ENCODE data around the gene CLDN12. TPM values are rescaled to one million over a fixed set of nuclear protein-coding genes. Genes with fewer than 3 reads are reported as not detected.

CLDN12 gene
- total RNA-seq, 1 experiment from 2014 or later, result 39.4 TPM

- TF ChIP-seq STAT6 (CRISPR knock-in tag; conservative IDR thresholded peaks at IDR 0.05; ENCODE audit: low read depth), result no peak
- TF ChIP-seq KAT7 (CRISPR knock-in tag; IDR thresholded peaks at IDR 0.05; ENCODE audit: borderline replicate concordance), result no peak
- no peak for TF ChIP-seq ZNF219 (CRISPR knock-in tag; IDR thresholded peaks at IDR 0.05; ENCODE audit: borderline replicate concordance)
- no peak for TF ChIP-seq ELF4 (CRISPR knock-in tag; IDR thresholded peaks at IDR 0.05; ENCODE audit: low read depth)
- TF ChIP-seq ZNF512 (CRISPR knock-in tag; IDR thresholded peaks at IDR 0.05; ENCODE audit: borderline replicate concordance), result no peak
- no peak for TF ChIP-seq PRRX2 (CRISPR knock-in tag; IDR thresholded peaks at IDR 0.05)
- no peak for TF ChIP-seq GABPB1 (CRISPR knock-in tag; IDR thresholded peaks at IDR 0.05)
- TF ChIP-seq USF2 (CRISPR knock-in tag; IDR thresholded peaks at IDR 0.05), result no peak
- TF ChIP-seq CREM (CRISPR knock-in tag; IDR thresholded peaks at IDR 0.05), result no peak
- no peak for TF ChIP-seq E2F5 (CRISPR knock-in tag; IDR thresholded peaks at IDR 0.05)
These were observed 8.2 kb downstream of the CLDN12 start (continued) for GRCh38 chr7:90411510-90411909.

- H3K9me3 Mint-ChIP-seq, result no peaks in the 10 kb centered on the region
- POLR2A ChIA-PET, result no interaction called here
- no peaks in the 10 kb centered on the region for H3K27me3 Mint-ChIP-seq (ENCODE audit: low read depth)
- H3K27ac Mint-ChIP-seq, result 0 out of 2 replicates have a peak overlapping the region, but pooled peaks have one; percentile 12
- ATAC-seq (peak; percentile 94), DNase-seq (ENCODE audit: low spot score) (peak; percentile 54)
- CTCF ChIA-PET, result interaction anchor here (0.6 to 1.5 kb wide), 2 partner anchors 260 to 374 kb away, joined by 4 to 5 read pairs; no protein-coding TSS in a partner anchor
- no peak overlapping the region for H3K4me3 Mint-ChIP-seq
- no peaks in the 10 kb centered on the region for H3K4me1 Mint-ChIP-seq
- H3K36me3 Mint-ChIP-seq, result peaks cover 16% of the 10 kb centered on the region
- TF ChIP-seq ATF2 (CRISPR knock-in tag; IDR thresholded peaks at IDR 0.05; ENCODE audit: borderline replicate concordance, low read depth) (no peak), ATF1 (CRISPR knock-in tag; IDR thresholded peaks at IDR 0.05) (no peak), HMGA2 (CRISPR knock-in tag; IDR thresholded peaks at IDR 0.05) (no peak), TEAD4 (CRISPR knock-in tag; IDR thresholded peaks at IDR 0.05) (no peak), FOXP1 (CRISPR knock-in tag; IDR thresholded peaks at IDR 0.05; ENCODE audit: borderline replicate concordance) (no peak), ZNF219 (CRISPR knock-in tag; IDR thresholded peaks at IDR 0.05; ENCODE audit: borderline replicate concordance) (no peak), KAT7 (CRISPR knock-in tag; IDR thresholded peaks at IDR 0.05; ENCODE audit: borderline replicate concordance) (no peak), PRRX2 (CRISPR knock-in tag; IDR thresholded peaks at IDR 0.05) (no peak), CTCF (IDR thresholded peaks at IDR 0.05) (no peak), E2F4 (CRISPR knock-in tag; IDR thresholded peaks at IDR 0.05; ENCODE audit: borderline replicate concordance, low read depth) (no peak), ZNF317 (CRISPR knock-in tag; IDR thresholded peaks at IDR 0.05; ENCODE audit: borderline replicate concordance, low read depth) (no peak), ZNF281 (CRISPR knock-in tag; IDR thresholded peaks at IDR 0.05) (no peak), CREM (CRISPR knock-in tag; IDR thresholded peaks at IDR 0.05) (no peak), NFYB (CRISPR knock-in tag; conservative IDR thresholded peaks at IDR 0.05; ENCODE audit: low read depth) (no peak)
These were observed 9.4 kb downstream of the CLDN12 start for GRCh38 chr7:90412458-90413184.

All from WTC11 (cell line).